Measurements from ENCODE around the gene ACAT2. TPM values are rescaled to one million over a fixed set of nuclear protein-coding genes. Genes with fewer than 3 reads are reported as not detected.
A peak's percentile ranks its signal among the peaks of the same experiment; 100 is the strongest.

Gene ACAT2
- polyA plus RNA-seq, 1 donor from 2014 or later, result 143 TPM

- Histone ChIP-seq H2AFZ (ENCODE audit: low read depth, low read length) (no peak overlapping the region), H4K20me1 (ENCODE audit: insufficient read depth) (no peaks in the 10 kb centered on the region), H3K9me2 (ENCODE audit: insufficient read depth, low read length) (no peaks in the 10 kb centered on the region), H3K9me3 (ENCODE audit: low read length) (no peaks in the 10 kb centered on the region), H3K27ac (ENCODE audit: low read length) (no peak overlapping the region), H3K36me3 (ENCODE audit: insufficient read depth, low read length) (peaks cover 25% of the 10 kb centered on the region), H3K4me2 (ENCODE audit: low read length) (no peak overlapping the region), H3F3A (ENCODE audit: insufficient read depth, low read length, poor library complexity, severe bottlenecking) (no peaks in the 10 kb centered on the region), H3K79me2 (replicated peaks; ENCODE audit: insufficient read depth, low read length) (peaks cover 19% of the 10 kb centered on the region), H3K4me3 (ENCODE audit: low read length) (no peak overlapping the region), H3K27me3 (ENCODE audit: insufficient read depth, low read depth, low read length) (no peaks in the 10 kb centered on the region), H3K9ac (ENCODE audit: low read length) (no peak overlapping the region)
- TF ChIP-seq EZH2 (IDR thresholded peaks at IDR 0.05; ENCODE audit: borderline replicate concordance, insufficient read depth, low read length, poor library complexity, severe bottlenecking) (no peak), TAF1 (IDR thresholded peaks at IDR 0.05; ENCODE audit: low read depth) (no peak)
Observed at GRCh38 chr6:159769470-159769869, 7.6 kb downstream of the ACAT2 start.

- H3K36me3 ChIP-seq (ENCODE audit: insufficient read depth, low read length), result peaks cover 21% of the 10 kb centered on the region
- H3K9ac ChIP-seq (ENCODE audit: low read length), result no peak overlapping the region
- H3K4me3 ChIP-seq (ENCODE audit: low read length), result no peak overlapping the region
- no peaks in the 10 kb centered on the region for H3F3A ChIP-seq (ENCODE audit: insufficient read depth, low read length, poor library complexity, severe bottlenecking)
- H3K79me2 ChIP-seq (replicated peaks; ENCODE audit: insufficient read depth, low read length), result peaks cover 8% of the 10 kb centered on the region
- TF ChIP-seq RAD21 (conservative IDR thresholded peaks at IDR 0.05) (no peak), POLR2AphosphoS5 (IDR thresholded peaks at IDR 0.05) (no peak), TAF1 (IDR thresholded peaks at IDR 0.05; ENCODE audit: low read depth) (no peak), EP300 (conservative IDR thresholded peaks at IDR 0.05; ENCODE audit: poor library complexity, severe bottlenecking) (no peak), EZH2 (IDR thresholded peaks at IDR 0.05; ENCODE audit: borderline replicate concordance, insufficient read depth, low read length, poor library complexity, severe bottlenecking) (no peak)
- no peaks in the 10 kb centered on the region for H4K20me1 ChIP-seq (ENCODE audit: insufficient read depth)
- no peaks in the 10 kb centered on the region for H3K9me3 ChIP-seq (ENCODE audit: low read length)
- H3K4me2 ChIP-seq (ENCODE audit: low read length), result no peak overlapping the region
- no peaks in the 10 kb centered on the region for H3K9me2 ChIP-seq (ENCODE audit: insufficient read depth, low read length)
- H3K27ac ChIP-seq (ENCODE audit: low read length), result no peak overlapping the region
- H2AFZ ChIP-seq (ENCODE audit: low read depth, low read length), result no peak overlapping the region
- no peaks in the 10 kb centered on the region for H3K27me3 ChIP-seq (ENCODE audit: insufficient read depth, low read depth, low read length)
Observed at GRCh38 chr6:159772196-159772595, 10.4 kb downstream of the ACAT2 start.

DNA sequence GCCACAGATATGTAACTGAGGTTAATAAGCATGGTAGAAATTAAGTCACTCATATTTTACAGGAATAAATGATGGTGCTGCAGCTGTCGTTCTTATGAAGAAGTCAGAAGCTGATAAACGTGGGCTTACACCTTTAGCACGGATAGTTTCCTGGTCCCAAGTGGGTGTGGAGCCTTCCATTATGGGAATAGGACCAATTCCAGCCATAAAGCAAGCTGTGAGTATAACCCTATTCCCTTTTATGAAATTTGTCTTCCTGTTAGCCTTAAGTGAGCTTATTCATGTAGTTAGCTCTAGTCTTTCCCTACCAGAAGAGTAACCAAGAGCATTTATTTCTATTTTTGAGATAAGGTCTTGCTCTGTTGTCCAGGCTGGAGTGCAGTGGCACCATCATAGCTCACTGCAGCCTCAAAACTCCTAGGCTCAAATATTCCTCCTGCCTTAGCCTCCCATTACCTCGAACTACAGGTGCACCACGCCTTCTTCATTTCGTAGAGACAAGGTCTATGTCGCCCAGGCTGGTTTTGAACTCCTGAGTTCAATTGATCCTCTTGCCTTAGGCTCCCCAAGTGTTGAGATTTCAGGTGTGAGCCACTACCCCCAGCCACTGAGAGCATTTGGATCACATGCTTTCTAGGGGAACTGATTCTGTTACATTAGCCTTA, 15.5 kb downstream of the ACAT2 start:
- no peak overlapping the region for H3K4me3 ChIP-seq (ENCODE audit: low read length)
- no peak overlapping the region for H2AFZ ChIP-seq (ENCODE audit: low read depth, low read length)

More for the DNA sequence above, 15.5 kb downstream of the ACAT2 start:
- Histone ChIP-seq H4K20me1 (ENCODE audit: insufficient read depth) (no peaks in the 10 kb centered on the region), H3K9me2 (ENCODE audit: insufficient read depth, low read length) (no peaks in the 10 kb centered on the region), H3K36me3 (ENCODE audit: insufficient read depth, low read length) (peaks cover 18% of the 10 kb centered on the region), H3K27ac (ENCODE audit: low read length) (no peak overlapping the region), H3F3A (ENCODE audit: insufficient read depth, low read length, poor library complexity, severe bottlenecking) (no peaks in the 10 kb centered on the region), H3K79me2 (replicated peaks; ENCODE audit: insufficient read depth, low read length) (no peaks in the 10 kb centered on the region), H3K27me3 (ENCODE audit: insufficient read depth, low read depth, low read length) (no peaks in the 10 kb centered on the region), H3K9ac (ENCODE audit: low read length) (no peak overlapping the region), H3K4me2 (ENCODE audit: low read length) (no peak overlapping the region), H3K9me3 (ENCODE audit: low read length) (no peaks in the 10 kb centered on the region)
- TF ChIP-seq POLR2AphosphoS5 (IDR thresholded peaks at IDR 0.05), result peak; percentile 5
- no peak for TF ChIP-seq TAF1 (IDR thresholded peaks at IDR 0.05; ENCODE audit: low read depth)
- no peak for TF ChIP-seq MXI1 (conservative IDR thresholded peaks at IDR 0.05; ENCODE audit: poor library complexity, severe bottlenecking)
- no peak for TF ChIP-seq EZH2 (IDR thresholded peaks at IDR 0.05; ENCODE audit: borderline replicate concordance, insufficient read depth, low read length, poor library complexity, severe bottlenecking)
- TF ChIP-seq RAD21 (conservative IDR thresholded peaks at IDR 0.05), result no peak
- TF ChIP-seq, protein P1, sequence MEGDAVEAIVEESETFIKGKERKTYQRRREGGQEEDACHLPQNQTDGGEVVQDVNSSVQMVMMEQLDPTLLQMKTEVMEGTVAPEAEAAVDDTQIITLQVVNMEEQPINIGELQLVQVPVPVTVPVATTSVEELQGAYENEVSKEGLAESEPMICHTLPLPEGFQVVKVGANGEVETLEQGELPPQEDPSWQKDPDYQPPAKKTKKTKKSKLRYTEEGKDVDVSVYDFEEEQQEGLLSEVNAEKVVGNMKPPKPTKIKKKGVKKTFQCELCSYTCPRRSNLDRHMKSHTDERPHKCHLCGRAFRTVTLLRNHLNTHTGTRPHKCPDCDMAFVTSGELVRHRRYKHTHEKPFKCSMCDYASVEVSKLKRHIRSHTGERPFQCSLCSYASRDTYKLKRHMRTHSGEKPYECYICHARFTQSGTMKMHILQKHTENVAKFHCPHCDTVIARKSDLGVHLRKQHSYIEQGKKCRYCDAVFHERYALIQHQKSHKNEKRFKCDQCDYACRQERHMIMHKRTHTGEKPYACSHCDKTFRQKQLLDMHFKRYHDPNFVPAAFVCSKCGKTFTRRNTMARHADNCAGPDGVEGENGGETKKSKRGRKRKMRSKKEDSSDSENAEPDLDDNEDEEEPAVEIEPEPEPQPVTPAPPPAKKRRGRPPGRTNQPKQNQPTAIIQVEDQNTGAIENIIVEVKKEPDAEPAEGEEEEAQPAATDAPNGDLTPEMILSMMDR (IDR thresholded peaks at IDR 0.05; ENCODE audit: poor library complexity, severe bottlenecking), result no peak
